ENCODE data around the gene CHST8. TPM values are rescaled to one million over a fixed set of nuclear protein-coding genes. Genes with fewer than 3 reads are reported as not detected.
"Not testable (repeated sequence)": the region's sequence is repeated elsewhere in the genome, so short reads cannot be mapped to it uniquely, and the experiment has no call there.

The CHST8 gene
- total and polyA plus RNA-seq, 5 donors from 2014 or later = 0.27 TPM; not detected in 4

- no peak overlapping the region for H3K27ac Mint-ChIP-seq
- no peaks in the 10 kb centered on the region for H3K27me3 Mint-ChIP-seq
- no peaks in the 10 kb centered on the region for H3K27me3 ChIP-seq (ENCODE audit: control insufficient read depth, insufficient read depth, low read length)
- H3K27ac ChIP-seq (ENCODE audit: insufficient read depth, low read length, poor library complexity, severe bottlenecking) = no peak overlapping the region
- H3K4me3 Mint-ChIP-seq = peak overlapping the region in 1 of 4 donors; percentile 70
- no peaks in the 10 kb centered on the region for H3K4me1 ChIP-seq (ENCODE audit: control insufficient read depth, insufficient read depth, low read length, poor library complexity, severe bottlenecking)
- peaks cover 0 to 2% (median 0%) of the 10 kb centered on the region in 7 donors for H3K9me3 Mint-ChIP-seq
- DNase-seq (no peak), ATAC-seq (ENCODE audit: low read depth in 2 of 2) (no peak)
- no peaks in the 10 kb centered on the region for H3K36me3 ChIP-seq (ENCODE audit: control insufficient read depth, insufficient read depth, low read length)
- H3K9me3 ChIP-seq (ENCODE audit: control insufficient read depth in 2 of 2, low read length in 2 of 2) = no peaks in the 10 kb centered on the region
- no peak overlapping the region for H3K4me3 ChIP-seq (ENCODE audit: low read depth, low read length)
- peaks cover 0 to 6% (median 0%) of the 10 kb centered on the region in 4 donors for H3K4me1 Mint-ChIP-seq
- no peaks in the 10 kb centered on the region for H3K36me3 Mint-ChIP-seq
These were observed 190.9 kb downstream of the CHST8 start for GRCh38 chr19:33812388-33813330.

GRCh38 chr19:33813391-33814101 lies 191.8 kb downstream of the CHST8 start:
- no peaks in the 10 kb centered on the region for H3K36me3 Mint-ChIP-seq
- no peaks in the 10 kb centered on the region for H3K36me3 ChIP-seq (ENCODE audit: control insufficient read depth, insufficient read depth, low read length)
- no peak overlapping the region for H3K4me3 Mint-ChIP-seq
- H3K4me3 ChIP-seq (ENCODE audit: low read depth, low read length) = no peak overlapping the region
- H3K27ac ChIP-seq (ENCODE audit: insufficient read depth, low read length, poor library complexity, severe bottlenecking) = no peak overlapping the region
- no peaks in the 10 kb centered on the region for H3K4me1 ChIP-seq (ENCODE audit: control insufficient read depth, insufficient read depth, low read length, poor library complexity, severe bottlenecking)
- no peak for ATAC-seq (ENCODE audit: low read depth in 2 of 2)
- peaks cover 0 to 6% (median under 1%) of the 10 kb centered on the region in 4 donors for H3K4me1 Mint-ChIP-seq
- no peak overlapping the region for H3K27ac Mint-ChIP-seq
- no peaks in the 10 kb centered on the region for H3K27me3 ChIP-seq (ENCODE audit: control insufficient read depth, insufficient read depth, low read length)
- DNase-seq = no peak
- no peaks in the 10 kb centered on the region for H3K9me3 ChIP-seq (ENCODE audit: control insufficient read depth in 2 of 2, low read length in 2 of 2)
- peaks cover 0 to 2% (median 0%) of the 10 kb centered on the region in 7 donors for H3K9me3 Mint-ChIP-seq
- no peaks in the 10 kb centered on the region for H3K27me3 Mint-ChIP-seq

GRCh38 chr19:33814181-33815165 lies 192.7 kb downstream of the CHST8 start:
- Histone ChIP-seq H3K9me3 (ENCODE audit: control insufficient read depth in 2 of 2, low read length in 2 of 2) (no peaks in the 10 kb centered on the region), H3K4me3 (ENCODE audit: low read depth, low read length) (no peak overlapping the region), H3K27me3 (ENCODE audit: control insufficient read depth, insufficient read depth, low read length) (no peaks in the 10 kb centered on the region), H3K36me3 (ENCODE audit: control insufficient read depth, insufficient read depth, low read length) (no peaks in the 10 kb centered on the region), H3K4me1 (ENCODE audit: control insufficient read depth, insufficient read depth, low read length, poor library complexity, severe bottlenecking) (peaks cover 2% of the 10 kb centered on the region), H3K27ac (ENCODE audit: insufficient read depth, low read length, poor library complexity, severe bottlenecking) (no peak overlapping the region)
- ATAC-seq (ENCODE audit: low read depth in 2 of 2) (no peak), DNase-seq (no peak)
- Mint-ChIP-seq H3K36me3 (no peaks in the 10 kb centered on the region), H3K9me3 (peaks cover 0 to 2% (median 0%) of the 10 kb centered on the region in 7 donors), H3K4me1 (peaks cover 0 to 8% (median 6%) of the 10 kb centered on the region in 4 donors), H3K27ac (no peak overlapping the region), H3K27me3 (no peaks in the 10 kb centered on the region), H3K4me3 (no peak overlapping the region)

GRCh38 chr19:33815380-33816340 lies 193.9 kb downstream of the CHST8 start:
- H3K4me1 ChIP-seq (ENCODE audit: control insufficient read depth, insufficient read depth, low read length, poor library complexity, severe bottlenecking) = peaks cover 14% of the 10 kb centered on the region
- Mint-ChIP-seq H3K4me3 (no peak overlapping the region), H3K27ac (no peak overlapping the region), H3K36me3 (no peaks in the 10 kb centered on the region), H3K9me3 (peaks cover 0 to 2% (median 0%) of the 10 kb centered on the region in 7 donors), H3K4me1 (peaks cover 0 to 10% (median 6%) of the 10 kb centered on the region in 4 donors), H3K27me3 (no peaks in the 10 kb centered on the region)
- H3K9me3 ChIP-seq (ENCODE audit: control insufficient read depth in 2 of 2, low read length in 2 of 2) = no peaks in the 10 kb centered on the region
- H3K27me3 ChIP-seq (ENCODE audit: control insufficient read depth, insufficient read depth, low read length) = no peaks in the 10 kb centered on the region
- no peak for DNase-seq
- no peaks in the 10 kb centered on the region for H3K36me3 ChIP-seq (ENCODE audit: control insufficient read depth, insufficient read depth, low read length)
- no peak overlapping the region for H3K27ac ChIP-seq (ENCODE audit: insufficient read depth, low read length, poor library complexity, severe bottlenecking)
- ATAC-seq (ENCODE audit: low read depth in 2 of 2) = no peak
- H3K4me3 ChIP-seq (ENCODE audit: low read depth, low read length) = no peak overlapping the region

GRCh38 chr19:33818411-33818810 lies 196.7 kb downstream of the CHST8 start:
- no peak overlapping the region for H3K27ac Mint-ChIP-seq
- peaks cover 18% of the 10 kb centered on the region for H3K4me1 ChIP-seq (ENCODE audit: control insufficient read depth, insufficient read depth, low read length, poor library complexity, severe bottlenecking)
- H3K4me1 Mint-ChIP-seq = peaks cover 0 to 17% (median 10%) of the 10 kb centered on the region in 4 donors

GRCh38 chr19:33819078-33819477 lies 197.3 kb downstream of the CHST8 start:
- Mint-ChIP-seq H3K27me3 (peaks cover 24% of the 10 kb centered on the region), H3K4me3 (peak overlapping the region; percentile 32 to 70 (median 56)), H3K4me1 (peaks cover 0 to 17% (median 10%) of the 10 kb centered on the region in 4 donors), H3K27ac (peak overlapping the region in 1 of 3 donors; percentile 36)
- not testable (repeated sequence) for H3K4me3 ChIP-seq (ENCODE audit: low read depth, low read length); H3K9me3 ChIP-seq (ENCODE audit: control insufficient read depth in 2 of 2, low read length in 2 of 2); H3K36me3 ChIP-seq (ENCODE audit: control insufficient read depth, insufficient read depth, low read length); H3K27me3 ChIP-seq (ENCODE audit: control insufficient read depth, insufficient read depth, low read length); H3K9me3 Mint-ChIP-seq; DNase-seq; H3K36me3 Mint-ChIP-seq; H3K27ac ChIP-seq (ENCODE audit: insufficient read depth, low read length, poor library complexity, severe bottlenecking); ATAC-seq (ENCODE audit: low read depth in 2 of 2)
- peaks cover 18% of the 10 kb centered on the region for H3K4me1 ChIP-seq (ENCODE audit: control insufficient read depth, insufficient read depth, low read length, poor library complexity, severe bottlenecking)

More at GRCh38 chr19:33818411-33818810, 196.7 kb downstream of the CHST8 start:
- no peaks in the 10 kb centered on the region for H3K36me3 Mint-ChIP-seq
- H3K4me3 Mint-ChIP-seq = peak overlapping the region in 2 of 4 donors; percentile 4 to 41
- no peak for DNase-seq
- no peaks in the 10 kb centered on the region for H3K36me3 ChIP-seq (ENCODE audit: control insufficient read depth, insufficient read depth, low read length)
- H3K27me3 Mint-ChIP-seq = peaks cover 24% of the 10 kb centered on the region
- peaks cover 0 to 2% (median 0%) of the 10 kb centered on the region in 7 donors for H3K9me3 Mint-ChIP-seq
- no peak overlapping the region for H3K27ac ChIP-seq (ENCODE audit: insufficient read depth, low read length, poor library complexity, severe bottlenecking)
- no peak overlapping the region for H3K4me3 ChIP-seq (ENCODE audit: low read depth, low read length)
- no peaks in the 10 kb centered on the region for H3K9me3 ChIP-seq (ENCODE audit: control insufficient read depth in 2 of 2, low read length in 2 of 2)
- no peaks in the 10 kb centered on the region for H3K27me3 ChIP-seq (ENCODE audit: control insufficient read depth, insufficient read depth, low read length)
- no peak for ATAC-seq (ENCODE audit: low read depth in 2 of 2)

All from CD4-positive, CD25-positive, alpha-beta regulatory T cell (primary cell).